HEK293 (cell line): Measurements from ENCODE around the gene C6orf15.

Experiments used
- CTCF ChIA-PET: fragments of 350-600 bp; formaldehyde crosslinking; extraction: SDS; loops from one replicate; lab custom pipeline; 2021; ENCODE audit warnings: antibody characterized with exemption; lab: Yijun Ruan, JAX
- POLR2A ChIA-PET: fragments of 300-600 bp; formaldehyde crosslinking; extraction: SDS; loops from one replicate; lab custom pipeline; 2020; ENCODE audit warnings: antibody characterized with exemption, inconsistent platforms; lab: Yijun Ruan, JAX
- H3K27ac ChIP-seq: fragments of 200-500 bp; sonication (Bioruptor generic); 2 replicates; pipeline ENCODE4 v1.5.1; 2014; ENCODE audit warnings: low read depth, low read length, control low read depth, inconsistent platforms; ENCODE audit errors: extremely low read depth
- H3K36me3 ChIP-seq, 2 experiments: fragments of 200-500 bp in 1 of 2; sonication (Bioruptor generic) in 1 of 2; 1 replicate in 1 of 2; 2 replicates in 1 of 2; pipeline ENCODE4 v1.5.1; 2014 to 2017; ENCODE audit warnings: inconsistent platforms in 2 of 2, low read length in 2 of 2; ENCODE audit not compliant: control insufficient read depth in 2 of 2, insufficient read depth in 1 of 2
- H3K4me1 ChIP-seq: fragments of 200-500 bp; sonication (Bioruptor generic); 2 replicates; pipeline ENCODE4 v1.5.1; 2014; ENCODE audit warnings: mild to moderate bottlenecking, low read length, inconsistent platforms; ENCODE audit not compliant: control insufficient read depth, insufficient read depth
- H3K4me3 ChIP-seq: 2 replicates; pipeline ENCODE4 v1.5.1; 2011; ENCODE audit warnings: low read depth, mild to moderate bottlenecking, control low read depth, low read length, moderate library complexity
- H3K9me3 ChIP-seq: fragments of 200-500 bp; sonication (Bioruptor generic); 2 replicates; pipeline ENCODE4 v1.5.1; 2014; ENCODE audit warnings: low read depth, low read length, inconsistent platforms; ENCODE audit not compliant: control insufficient read depth, insufficient read depth
- GLI2 ChIP-seq: fragments of 450-650 bp; formaldehyde crosslinking; IDR thresholded peaks from 2 replicates; pipeline ENCODE4; 2017; ENCODE audit warnings: missing biosample characterization, missing genetic modification characterization, low read depth, borderline replicate concordance
- GLIS2 ChIP-seq: fragments of 450-650 bp; formaldehyde crosslinking; IDR thresholded peaks from 2 replicates; pipeline ENCODE4 v1.5.1; 2016; ENCODE audit warnings: missing biosample characterization, missing genetic modification characterization
- KLF7 ChIP-seq: fragments of 450-650 bp; formaldehyde crosslinking; IDR thresholded peaks from 2 replicates; pipeline ENCODE4 v1.5.1; 2016; ENCODE audit warnings: missing biosample characterization, missing genetic modification characterization, borderline replicate concordance
- KLF9 ChIP-seq: fragments of 450-650 bp; formaldehyde crosslinking; IDR thresholded peaks from 2 replicates; pipeline ENCODE4 v1.5.1; 2016; ENCODE audit warnings: missing biosample characterization, missing genetic modification characterization, low read depth
- OVOL3 ChIP-seq: fragments of 450-650 bp; formaldehyde crosslinking; IDR thresholded peaks from 2 replicates; pipeline ENCODE4 v1.5.1; 2016; ENCODE audit warnings: missing biosample characterization, missing genetic modification characterization
- SCRT2 ChIP-seq: fragments of 450-650 bp; formaldehyde crosslinking; IDR thresholded peaks from 2 replicates; pipeline ENCODE4 v1.5.1; 2016; ENCODE audit warnings: missing biosample characterization, missing genetic modification characterization
- SP3 ChIP-seq: fragments of 450-650 bp; formaldehyde crosslinking; IDR thresholded peaks from 2 replicates; pipeline ENCODE4 v1.5.1; 2016; ENCODE audit warnings: missing biosample characterization, missing genetic modification characterization
- ZEB2 ChIP-seq: fragments of 450-650 bp; formaldehyde crosslinking; IDR thresholded peaks from 2 replicates; pipeline ENCODE4 v1.5.1; 2016; ENCODE audit warnings: missing biosample characterization, missing genetic modification characterization
- ZNF24 ChIP-seq: fragments of 450-650 bp; formaldehyde crosslinking; IDR thresholded peaks from 2 replicates; pipeline ENCODE4 v1.5.1; 2016; ENCODE audit warnings: missing biosample characterization, missing genetic modification characterization
- ZNF248 ChIP-seq: fragments of 450-650 bp; formaldehyde crosslinking; IDR thresholded peaks from 2 replicates; pipeline ENCODE4 v1.5.1; 2017; ENCODE audit warnings: missing biosample characterization, missing genetic modification characterization
- ZNF302 ChIP-seq: fragments of 450-650 bp; formaldehyde crosslinking; IDR thresholded peaks from 2 replicates; pipeline ENCODE4 v1.5.1; 2016; ENCODE audit warnings: missing biosample characterization, missing genetic modification characterization, low read depth
- ZNF324 ChIP-seq: fragments of 450-650 bp; formaldehyde crosslinking; IDR thresholded peaks from 2 replicates; pipeline ENCODE4 v1.5.1; 2016; ENCODE audit warnings: missing biosample characterization, missing genetic modification characterization
- ZNF335 ChIP-seq: fragments of 450-650 bp; formaldehyde crosslinking; conservative IDR thresholded peaks from 2 replicates; pipeline ENCODE4 v1.5.1; 2016; ENCODE audit warnings: missing biosample characterization, missing genetic modification characterization
- ZNF366 ChIP-seq: fragments of 450-650 bp; formaldehyde crosslinking; conservative IDR thresholded peaks from 2 replicates; pipeline ENCODE4 v1.5.1; 2016; ENCODE audit warnings: missing biosample characterization, missing genetic modification characterization
- ZNF561 ChIP-seq: fragments of 450-650 bp; IDR thresholded peaks from 2 replicates; pipeline ENCODE4 v1.5.1; 2018; ENCODE audit warnings: missing biosample characterization, missing genetic modification characterization, borderline replicate concordance
- ZNF600 ChIP-seq: fragments of 450-650 bp; formaldehyde crosslinking; IDR thresholded peaks from 2 replicates; pipeline ENCODE4 v1.5.1; 2016; ENCODE audit warnings: missing biosample characterization, missing genetic modification characterization
- ZNF654 ChIP-seq: fragments of 450-650 bp; formaldehyde crosslinking; IDR thresholded peaks from 2 replicates; pipeline ENCODE4 v1.5.1; 2016; ENCODE audit warnings: low read depth, missing biosample characterization, missing genetic modification characterization
- ZNF660 ChIP-seq: fragments of 450-650 bp; IDR thresholded peaks from 2 replicates; pipeline ENCODE4 v1.5.1; 2018; ENCODE audit warnings: missing biosample characterization, mild to moderate bottlenecking, missing genetic modification characterization
- ZNF670 ChIP-seq: fragments of 450-650 bp; formaldehyde crosslinking; IDR thresholded peaks from 2 replicates; pipeline ENCODE4 v1.5.1; 2016; ENCODE audit warnings: missing biosample characterization, missing genetic modification characterization, low read depth
- ZNF701 ChIP-seq: fragments of 450-650 bp; formaldehyde crosslinking; IDR thresholded peaks from 2 replicates; pipeline ENCODE4 v1.5.1; 2016; ENCODE audit warnings: missing biosample characterization, missing genetic modification characterization
- ZNF792 ChIP-seq: fragments of 450-650 bp; formaldehyde crosslinking; IDR thresholded peaks from 2 replicates; pipeline ENCODE4 v1.5.1; 2016; ENCODE audit warnings: missing biosample characterization, missing genetic modification characterization
- ZNF843 ChIP-seq: fragments of 450-650 bp; formaldehyde crosslinking; IDR thresholded peaks from 2 replicates; pipeline ENCODE4 v1.5.1; 2016; ENCODE audit warnings: missing biosample characterization, missing genetic modification characterization
- TF ChIP-seq, protein P1 (sequence below): fragments of 450-650 bp; formaldehyde crosslinking; IDR thresholded peaks from 2 replicates; pipeline ENCODE4 v1.5.1; 2017; ENCODE audit warnings: missing biosample characterization, mild to moderate bottlenecking, missing genetic modification characterization, moderate library complexity
- TF ChIP-seq, protein P2 (sequence below): sonication (generic); formaldehyde crosslinking; IDR thresholded peaks from 2 replicates; pipeline ENCODE4 v1.8.1; 2022; ENCODE audit warnings: mild to moderate bottlenecking, moderate library complexity, missing genetic modification reagents
- TF ChIP-seq, protein P3 (sequence below): fragments of 450-650 bp; formaldehyde crosslinking; IDR thresholded peaks from 2 replicates; pipeline ENCODE4 v1.5.1; 2016; ENCODE audit warnings: missing biosample characterization, missing genetic modification characterization

Gene C6orf15

DNA sequence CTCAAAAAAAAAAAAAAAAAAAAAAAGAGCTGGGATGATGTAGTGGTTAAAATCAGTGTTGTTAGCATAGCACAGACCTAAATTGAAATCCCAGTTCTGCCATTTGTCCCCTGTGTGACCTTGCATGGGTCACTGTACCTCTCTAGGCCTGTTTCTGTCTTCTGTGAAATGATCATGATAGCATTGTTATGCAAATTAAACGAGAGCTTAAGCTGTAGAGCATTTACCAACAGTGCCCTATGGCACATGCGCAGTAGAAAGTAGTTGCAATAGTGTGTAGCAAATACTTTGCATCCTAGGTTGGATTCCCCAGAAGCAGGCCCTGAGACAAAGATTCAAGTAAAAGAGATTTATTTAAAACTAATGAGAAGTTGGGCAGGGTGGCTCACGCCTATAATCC lies 19.2 kb upstream of the C6orf15 start (continued):
- TF ChIP-seq, protein P1, sequence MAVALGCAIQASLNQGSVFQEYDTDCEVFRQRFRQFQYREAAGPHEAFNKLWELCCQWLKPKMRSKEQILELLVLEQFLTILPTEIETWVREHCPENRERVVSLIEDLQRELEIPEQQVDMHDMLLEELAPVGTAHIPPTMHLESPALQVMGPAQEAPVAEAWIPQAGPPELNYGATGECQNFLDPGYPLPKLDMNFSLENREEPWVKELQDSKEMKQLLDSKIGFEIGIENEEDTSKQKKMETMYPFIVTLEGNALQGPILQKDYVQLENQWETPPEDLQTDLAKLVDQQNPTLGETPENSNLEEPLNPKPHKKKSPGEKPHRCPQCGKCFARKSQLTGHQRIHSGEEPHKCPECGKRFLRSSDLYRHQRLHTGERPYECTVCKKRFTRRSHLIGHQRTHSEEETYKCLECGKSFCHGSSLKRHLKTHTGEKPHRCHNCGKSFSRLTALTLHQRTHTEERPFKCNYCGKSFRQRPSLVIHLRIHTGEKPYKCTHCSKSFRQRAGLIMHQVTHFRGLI (tag by site-specific recombination): no peak
- TF ChIP-seq ZNF335 (no peak), ZNF792 (tag by site-specific recombination) (no peak), ZNF670 (no peak), ZNF600 (tag by site-specific recombination) (no peak), GLI2 (no peak), GLIS2 (tag by site-specific recombination) (no peak), ZNF302 (tag by site-specific recombination) (no peak)
- TF ChIP-seq, protein P2, sequence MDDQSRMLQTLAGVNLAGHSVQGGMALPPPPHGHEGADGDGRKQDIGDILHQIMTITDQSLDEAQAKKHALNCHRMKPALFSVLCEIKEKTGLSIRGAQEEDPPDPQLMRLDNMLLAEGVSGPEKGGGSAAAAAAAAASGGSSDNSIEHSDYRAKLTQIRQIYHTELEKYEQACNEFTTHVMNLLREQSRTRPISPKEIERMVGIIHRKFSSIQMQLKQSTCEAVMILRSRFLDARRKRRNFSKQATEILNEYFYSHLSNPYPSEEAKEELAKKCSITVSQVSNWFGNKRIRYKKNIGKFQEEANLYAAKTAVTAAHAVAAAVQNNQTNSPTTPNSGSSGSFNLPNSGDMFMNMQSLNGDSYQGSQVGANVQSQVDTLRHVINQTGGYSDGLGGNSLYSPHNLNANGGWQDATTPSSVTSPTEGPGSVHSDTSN (CRISPR knock-in tag): no peak

DNA sequence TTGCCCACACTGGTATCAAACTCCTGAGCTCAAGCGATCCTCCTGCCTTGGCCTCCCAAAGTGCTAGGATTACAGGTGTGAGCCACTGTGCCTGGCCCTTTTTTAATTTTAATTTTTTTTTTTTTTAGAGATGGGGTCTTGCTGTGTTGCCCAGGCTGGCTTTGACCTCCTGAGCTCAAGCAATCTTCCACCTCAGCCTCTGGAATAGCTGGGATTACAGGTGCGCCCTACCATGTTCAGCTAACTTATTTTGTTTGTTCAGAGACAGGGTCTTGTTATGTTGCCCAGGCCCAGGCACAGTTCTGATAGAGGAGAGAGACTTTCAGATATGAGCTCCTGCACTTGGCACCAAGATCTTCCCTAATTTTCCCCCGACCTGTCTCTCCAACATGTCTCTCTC lies 18.4 kb upstream of the C6orf15 start:
- no peak overlapping the region for H3K27ac ChIP-seq
- H3K9me3 ChIP-seq: no peaks in the 10 kb centered on the region
- CTCF ChIA-PET: interaction anchor here (0.6 to 11.3 kb wide), 14 partner anchors 9 to 310 kb away, joined by 3 to 100 read pairs (median 3); partner anchors contain the start of genes PSORS1C1, PSORS1C2 and TCF19
- no peaks in the 10 kb centered on the region for H3K36me3 ChIP-seq
- no peak overlapping the region for H3K4me3 ChIP-seq
- no peaks in the 10 kb centered on the region for H3K4me1 ChIP-seq
- POLR2A ChIA-PET: interaction anchor here (0.7 to 1.2 kb wide), 2 partner anchors 11 to 516 kb away, joined by 3 to 6 read pairs; no protein-coding TSS in a partner anchor
- TF ChIP-seq KLF7: no peak
- TF ChIP-seq ZEB2 (tag by site-specific recombination): no peak
- no peak for TF ChIP-seq ZNF24 (tag by site-specific recombination)
- TF ChIP-seq SCRT2: no peak
- no peak for TF ChIP-seq ZNF843 (tag by site-specific recombination)

DNA sequence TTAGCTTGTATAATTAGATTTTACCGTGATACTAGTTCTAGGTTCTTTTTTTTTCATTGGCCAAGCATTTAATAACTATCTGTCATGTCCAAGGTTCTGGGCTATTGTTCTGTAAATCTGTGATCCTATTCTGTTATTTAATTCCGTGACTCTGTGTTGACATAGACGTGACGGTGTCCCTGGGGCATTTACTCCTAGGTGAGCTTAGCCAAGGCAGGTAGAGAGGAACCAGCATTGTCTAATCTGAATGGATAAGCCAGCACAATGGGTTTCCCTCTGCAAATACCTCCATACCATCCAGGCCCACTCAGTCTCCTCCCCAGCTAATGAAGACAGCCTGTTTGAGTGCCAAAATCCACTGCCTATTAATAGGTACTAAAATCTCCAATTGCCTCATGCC lies 16.8 kb upstream of the C6orf15 start:
- H3K4me1 ChIP-seq: 0 out of 2 replicates have a peak, but pooled peaks cover 3% of the 10 kb centered on the region
- H3K27ac ChIP-seq: no peak overlapping the region
- H3K36me3 ChIP-seq: no peaks in the 10 kb centered on the region
- no peaks in the 10 kb centered on the region for H3K9me3 ChIP-seq
- H3K4me3 ChIP-seq: no peak overlapping the region
- TF ChIP-seq ZNF248 (tag by site-specific recombination): no peak
- TF ChIP-seq SP3 (tag by site-specific recombination): no peak
- TF ChIP-seq KLF9 (tag by site-specific recombination): no peak
- ChIA-PET POLR2A (interaction anchor here (0.6 kb wide), 1 partner anchor 10 kb away, joined by 5 read pairs; no protein-coding TSS in a partner anchor), CTCF (interaction anchor here (0.6 to 11.3 kb wide), 26 partner anchors 11 to 299 kb away, joined by 3 to 100 read pairs (median 4); partner anchors contain the start of genes C6orf15, PSORS1C1 and PSORS1C2)

DNA sequence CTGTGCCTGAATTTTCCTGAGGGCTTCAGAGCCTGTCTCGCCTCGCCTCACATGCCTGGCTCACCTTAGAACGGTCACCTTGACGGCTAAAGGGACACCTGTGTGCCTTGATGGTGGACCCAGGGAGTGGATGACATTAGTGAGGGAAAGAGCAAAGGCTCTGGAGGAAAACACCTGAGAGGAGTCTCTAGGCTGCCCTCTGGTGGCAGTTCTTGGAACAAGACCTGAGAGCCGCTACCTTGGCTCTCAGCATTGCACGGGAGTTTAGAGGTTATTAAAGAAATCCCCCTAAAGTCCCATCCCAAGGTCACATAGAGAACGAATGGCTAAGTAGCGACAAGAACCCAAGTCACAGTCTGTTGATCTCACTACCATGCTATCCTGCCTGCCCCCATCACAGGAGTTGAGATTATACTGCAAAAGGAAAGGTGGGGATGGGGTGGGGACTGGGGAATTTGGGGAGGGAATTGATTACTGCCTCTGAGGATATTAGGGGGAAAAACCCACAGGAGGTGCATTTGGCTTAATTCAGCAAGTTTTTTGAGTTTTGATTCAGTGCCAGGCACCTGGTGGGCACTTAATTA lies 15.8 kb upstream of the C6orf15 start:
- Histone ChIP-seq H3K4me3 (no peak overlapping the region), H3K9me3 (no peaks in the 10 kb centered on the region), H3K27ac (no peak overlapping the region), H3K36me3 (no peaks in the 10 kb centered on the region), H3K4me1 (0 out of 2 replicates have a peak, but pooled peaks cover 3% of the 10 kb centered on the region)
- CTCF ChIA-PET: interaction anchor here (0.5 to 11.3 kb wide), 31 partner anchors 12 to 811 kb away, joined by 3 to 100 read pairs (median 4); partner anchors contain the start of genes C6orf15, PSORS1C1 and PSORS1C2
- POLR2A ChIA-PET: no interaction called here
- TF ChIP-seq ZNF561 (tag by site-specific recombination) (no peak), ZNF366 (tag by site-specific recombination) (0 out of 2 replicates have a peak, but pooled peaks have one; percentile 31), ZNF324 (no peak), ZEB2 (tag by site-specific recombination) (peak; percentile 36; the same call in 1 of the 2 replicates), ZNF654 (tag by site-specific recombination) (peak; percentile 55), ZNF660 (tag by site-specific recombination) (peak; percentile 36; the same call in 1 of the 2 replicates), OVOL3 (tag by site-specific recombination) (no peak), ZNF701 (no peak), ZNF335 (0 out of 2 replicates have a peak, but pooled peaks have one; percentile 29)
- TF ChIP-seq, protein P3, sequence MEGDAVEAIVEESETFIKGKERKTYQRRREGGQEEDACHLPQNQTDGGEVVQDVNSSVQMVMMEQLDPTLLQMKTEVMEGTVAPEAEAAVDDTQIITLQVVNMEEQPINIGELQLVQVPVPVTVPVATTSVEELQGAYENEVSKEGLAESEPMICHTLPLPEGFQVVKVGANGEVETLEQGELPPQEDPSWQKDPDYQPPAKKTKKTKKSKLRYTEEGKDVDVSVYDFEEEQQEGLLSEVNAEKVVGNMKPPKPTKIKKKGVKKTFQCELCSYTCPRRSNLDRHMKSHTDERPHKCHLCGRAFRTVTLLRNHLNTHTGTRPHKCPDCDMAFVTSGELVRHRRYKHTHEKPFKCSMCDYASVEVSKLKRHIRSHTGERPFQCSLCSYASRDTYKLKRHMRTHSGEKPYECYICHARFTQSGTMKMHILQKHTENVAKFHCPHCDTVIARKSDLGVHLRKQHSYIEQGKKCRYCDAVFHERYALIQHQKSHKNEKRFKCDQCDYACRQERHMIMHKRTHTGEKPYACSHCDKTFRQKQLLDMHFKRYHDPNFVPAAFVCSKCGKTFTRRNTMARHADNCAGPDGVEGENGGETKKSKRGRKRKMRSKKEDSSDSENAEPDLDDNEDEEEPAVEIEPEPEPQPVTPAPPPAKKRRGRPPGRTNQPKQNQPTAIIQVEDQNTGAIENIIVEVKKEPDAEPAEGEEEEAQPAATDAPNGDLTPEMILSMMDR (tag by site-specific recombination): peak; percentile 57; the same call in 1 of the 2 replicates
